H9 (cell line): ENCODE results near the gene INPP5A. TPM values are rescaled to one million over a fixed set of nuclear protein-coding genes. Genes with fewer than 3 reads are reported as not detected.

Experiments
- DNase-seq: peaks from one replicate; pipeline ENCODE4 v3.0.0-alpha.2; 2017
- H2AFZ ChIP-seq: one replicate; pipeline ENCODE4 v1.6.1; 2013; ENCODE audit warnings: mild to moderate bottlenecking, low read length, control low read depth, moderate library complexity
- H2AK5ac ChIP-seq: 2 replicates; pipeline ENCODE4 v1.6.1; 2013; ENCODE audit warnings: low read length, control low read depth, mixed read lengths; ENCODE audit not compliant: insufficient read length
- H2BK120ac ChIP-seq: one replicate; pipeline ENCODE4 v1.6.1; 2013; ENCODE audit warnings: low read depth, mild to moderate bottlenecking, low read length, control low read depth, inconsistent platforms; ENCODE audit not compliant: poor library complexity, severe bottlenecking
- H2BK12ac ChIP-seq: 2 replicates; pipeline ENCODE4 v1.6.1; 2013; ENCODE audit warnings: low read length, control low read depth, mixed read lengths, low read depth; ENCODE audit not compliant: insufficient read length
- H2BK15ac ChIP-seq: 2 replicates; pipeline ENCODE4 v1.6.1; 2013; ENCODE audit warnings: low read depth, low read length, control low read depth
- H2BK20ac ChIP-seq: one replicate; pipeline ENCODE4 v1.6.1; 2013; ENCODE audit warnings: low read depth, mild to moderate bottlenecking, low read length, control low read depth, inconsistent platforms; ENCODE audit not compliant: poor library complexity, severe bottlenecking
- H2BK5ac ChIP-seq: 2 replicates; pipeline ENCODE4 v1.6.1; 2013; ENCODE audit warnings: low read length, control low read depth, mixed read lengths; ENCODE audit not compliant: insufficient read length
- H3K14ac ChIP-seq: 2 replicates; pipeline ENCODE4 v1.6.1; 2013; ENCODE audit warnings: low read length, control low read depth; ENCODE audit not compliant: insufficient read depth
- H3K18ac ChIP-seq: 2 replicates; pipeline ENCODE4 v1.6.1; 2013; ENCODE audit warnings: low read depth, mild to moderate bottlenecking, mixed read lengths, low read length, control low read depth; ENCODE audit not compliant: insufficient read length
- H3K23ac ChIP-seq: 2 replicates; pipeline ENCODE4 v1.6.1; 2013; ENCODE audit warnings: low read length, control low read depth, mixed read lengths, low read depth; ENCODE audit not compliant: insufficient read length
- H3K23me2 ChIP-seq: 2 replicates; pipeline ENCODE4 v1.6.1; 2013; ENCODE audit warnings: low read depth, mild to moderate bottlenecking, mixed read lengths, low read length, control low read depth; ENCODE audit not compliant: insufficient read length, poor library complexity, severe bottlenecking
- H3K27ac ChIP-seq: 2 replicates; pipeline ENCODE4 v1.5.1; 2013; ENCODE audit warnings: low read length, control low read depth, mixed read lengths, low read depth; ENCODE audit not compliant: insufficient read length
- H3K27me3 ChIP-seq: 2 replicates; pipeline ENCODE4 v1.6.1; 2013; ENCODE audit warnings: low read length, control low read depth, inconsistent platforms; ENCODE audit not compliant: insufficient read depth
- H3K4ac ChIP-seq: 2 replicates; pipeline ENCODE4 v1.6.1; 2013; ENCODE audit warnings: low read depth, mild to moderate bottlenecking, control low read depth, inconsistent platforms, low read length, moderate library complexity
- H3K4me1 ChIP-seq: 2 replicates; pipeline ENCODE4 v1.6.1; 2013; ENCODE audit warnings: low read length, control low read depth, inconsistent platforms; ENCODE audit not compliant: insufficient read depth
- H3K4me2 ChIP-seq: 2 replicates; pipeline ENCODE4 v1.6.1; 2013; ENCODE audit warnings: low read length, control low read depth, mixed read lengths; ENCODE audit not compliant: insufficient read length, insufficient read depth
- H3K56ac ChIP-seq: 2 replicates; pipeline ENCODE4 v1.6.1; 2013; ENCODE audit warnings: low read depth, mild to moderate bottlenecking, mixed read lengths, low read length, control low read depth; ENCODE audit not compliant: insufficient read length
- H3K79me1 ChIP-seq: 2 replicates; pipeline ENCODE4 v1.6.1; 2013; ENCODE audit warnings: low read depth, mild to moderate bottlenecking, moderate library complexity, low read length, control low read depth, inconsistent platforms; ENCODE audit not compliant: insufficient read depth, poor library complexity, severe bottlenecking
- H3K79me2 ChIP-seq: 2 replicates; pipeline ENCODE4 v1.6.1; 2013; ENCODE audit warnings: low read length, control low read depth, inconsistent platforms; ENCODE audit not compliant: insufficient read depth
- H3K9ac ChIP-seq: 2 replicates; pipeline ENCODE4 v1.6.1; 2013; ENCODE audit warnings: low read length, control low read depth, mixed read lengths; ENCODE audit not compliant: insufficient read length; ENCODE audit errors: extremely low read depth
- H3K9me3 ChIP-seq: one replicate; pipeline ENCODE4 v1.6.1; 2013; ENCODE audit warnings: low read depth, low read length, inconsistent platforms; ENCODE audit not compliant: control insufficient read depth
- H3T11ph ChIP-seq: one replicate; pipeline ENCODE4 v1.6.1; 2013; ENCODE audit warnings: mild to moderate bottlenecking, low read length, control low read depth, inconsistent platforms
- H4K20me1 ChIP-seq: one replicate; pipeline ENCODE4 v1.6.1; 2013; ENCODE audit not compliant: control insufficient read depth, insufficient read length, insufficient read depth
- H4K5ac ChIP-seq: 2 replicates; pipeline ENCODE4 v1.6.1; 2013; ENCODE audit warnings: low read depth, mild to moderate bottlenecking, mixed read lengths, low read length, control low read depth; ENCODE audit not compliant: insufficient read length
- H4K8ac ChIP-seq: replicated peaks from 2 replicates; pipeline ENCODE4 v1.6.1; 2013; ENCODE audit warnings: low read length, control low read depth, mixed read lengths, low read depth; ENCODE audit not compliant: insufficient read length
- H4K91ac ChIP-seq: 2 replicates; pipeline ENCODE4 v1.6.1; 2013; ENCODE audit warnings: low read depth, mild to moderate bottlenecking, moderate library complexity, mixed read lengths, low read length, control low read depth; ENCODE audit not compliant: insufficient read length
- H3K27ac Mint-ChIP-seq, 3 experiments: 2 replicates in 2 of 3; 3 replicates in 1 of 3; pipeline ENCODE4 v1.8.0; 2020 to 2021; ENCODE audit warnings: mixed read lengths in 3 of 3, mild to moderate bottlenecking in 1 of 3, moderate library complexity in 1 of 3
- H3K27me3 Mint-ChIP-seq: 2 replicates; pipeline ENCODE4 v1.8.0; 2021; ENCODE audit warnings: low read depth, mild to moderate bottlenecking, moderate library complexity, mixed read lengths
- H3K36me3 Mint-ChIP-seq, 3 experiments: 2 replicates in 2 of 3; 3 replicates in 1 of 3; pipeline ENCODE4 v1.8.0; 2020 to 2021; ENCODE audit warnings: low read depth in 3 of 3, mixed read lengths in 3 of 3; ENCODE audit not compliant: insufficient read depth in 1 of 3
- H3K4me1 Mint-ChIP-seq, 2 experiments: 2 replicates each; pipeline ENCODE4 v1.8.0; 2020; ENCODE audit warnings: mixed read lengths in 2 of 2
- H3K4me3 Mint-ChIP-seq, 2 experiments: 2 replicates in 1 of 2; 3 replicates in 1 of 2; pipeline ENCODE4 v1.8.0; 2020 to 2021; ENCODE audit warnings: mild to moderate bottlenecking in 2 of 2, mixed read lengths in 2 of 2, moderate library complexity in 1 of 2
- H3K9me3 Mint-ChIP-seq, 2 experiments: 2 replicates in 1 of 2; 3 replicates in 1 of 2; pipeline ENCODE4 v1.8.0; 2020; ENCODE audit warnings: mild to moderate bottlenecking in 2 of 2, mixed read lengths in 2 of 2, moderate library complexity in 1 of 2
- CTCF ChIP-seq: fragments of 200-600 bp; sonication (generic); conservative IDR thresholded peaks from 3 replicates; pipeline ENCODE4 v1.8.0; 2021; ENCODE audit warnings: antibody characterized with exemption, mild to moderate bottlenecking
- WGBS: extraction: QIAGEN DNeasy Blood & Tissue Kit; methylation state at CpG from one replicate; pipeline ENCODE4 v1.1.7; 2013; ENCODE audit warnings: missing lambda C conversion rate, low lambda C conversion rate, mixed read lengths; ENCODE audit not compliant: insufficient read length; ENCODE audit errors: extremely low coverage; 5-methylcytosine and 5-hydroxymethylcytosine counted together
- total RNA-seq: library from RNA; stranded (reverse); gene quantifications from 2 replicates; pipeline ENCODE4 v1.2.1, GENCODE V29; 2021

INPP5A gene
- total RNA-seq, 1 experiment from 2014 or later = 17.7 TPM

- no peak overlapping the region for H2BK5ac ChIP-seq
- H3K79me1 ChIP-seq = no peaks in the 10 kb centered on the region
- H3K4me2 ChIP-seq = no peak overlapping the region
- Mint-ChIP-seq H3K4me1 (no peaks in the 10 kb centered on the region), H3K9me3 (peaks cover 10 to 19% of the 10 kb centered on the region in 2 experiments; a peak in 4 of 5 replicates), H3K4me3 (no peak overlapping the region), H3K36me3 (peaks cover 17 to 30% (median 21%) of the 10 kb centered on the region in 3 experiments), H3K27ac (0 out of 7 replicates have a peak overlapping the region, but pooled peaks of 1 of the 3 experiments have one; percentile 40), H3K27me3 (peaks cover 2% of the 10 kb centered on the region; the same call in 1 of the 2 replicates)
- H3K27ac ChIP-seq = no peak overlapping the region
- no peak overlapping the region for H4K91ac ChIP-seq
- TF ChIP-seq CTCF = no peak
- H4K5ac ChIP-seq = no peak overlapping the region
- H2AK5ac ChIP-seq = no peak overlapping the region
- no peaks in the 10 kb centered on the region for H3K27me3 ChIP-seq
- no peak overlapping the region for H2AFZ ChIP-seq
- H3T11ph ChIP-seq = no peak overlapping the region
- no peak overlapping the region for H3K56ac ChIP-seq
- H4K8ac ChIP-seq = no peak overlapping the region
- no peak overlapping the region for H2BK20ac ChIP-seq
- no CpG with 5 or more reads among the region's 11 CpGs for WGBS
- H2BK15ac ChIP-seq = no peak overlapping the region
- H3K14ac ChIP-seq = no peak overlapping the region
- no peak overlapping the region for H2BK12ac ChIP-seq
- peaks cover 2% of the 10 kb centered on the region for H4K20me1 ChIP-seq
- H3K23ac ChIP-seq = no peak overlapping the region
- no peak overlapping the region for H3K9ac ChIP-seq
- no peak overlapping the region for H3K4ac ChIP-seq
- H3K18ac ChIP-seq = no peak overlapping the region
- no peaks in the 10 kb centered on the region for H3K23me2 ChIP-seq
- H2BK120ac ChIP-seq = no peak overlapping the region
- H3K79me2 ChIP-seq = no peaks in the 10 kb centered on the region
- H3K9me3 ChIP-seq = no peaks in the 10 kb centered on the region
- no peaks in the 10 kb centered on the region for H3K4me1 ChIP-seq
- no peak for DNase-seq
Measured at GRCh38 chr10:132761395-132762060, 223.9 kb downstream of the INPP5A start.
